Activated CD4-positive, alpha-beta T cell treated with anti-CD3 and anti-CD28 coated beads for 1 hour (primary cell): ENCODE measurements around the gene CSF1R.

ENCODE experiments used
- DNase-seq: peaks from one replicate; pipeline ENCODE4 v3.0.0-alpha.2; 2020

Gene CSF1R

GRCh38 chr5:150022681-150023080 lies 63.7 kb downstream of the CSF1R start:
- no peak for DNase-seq

- DNase-seq = no peak
These were observed 64.2 kb downstream of the CSF1R start for GRCh38 chr5:150022158-150022531.

DNA sequence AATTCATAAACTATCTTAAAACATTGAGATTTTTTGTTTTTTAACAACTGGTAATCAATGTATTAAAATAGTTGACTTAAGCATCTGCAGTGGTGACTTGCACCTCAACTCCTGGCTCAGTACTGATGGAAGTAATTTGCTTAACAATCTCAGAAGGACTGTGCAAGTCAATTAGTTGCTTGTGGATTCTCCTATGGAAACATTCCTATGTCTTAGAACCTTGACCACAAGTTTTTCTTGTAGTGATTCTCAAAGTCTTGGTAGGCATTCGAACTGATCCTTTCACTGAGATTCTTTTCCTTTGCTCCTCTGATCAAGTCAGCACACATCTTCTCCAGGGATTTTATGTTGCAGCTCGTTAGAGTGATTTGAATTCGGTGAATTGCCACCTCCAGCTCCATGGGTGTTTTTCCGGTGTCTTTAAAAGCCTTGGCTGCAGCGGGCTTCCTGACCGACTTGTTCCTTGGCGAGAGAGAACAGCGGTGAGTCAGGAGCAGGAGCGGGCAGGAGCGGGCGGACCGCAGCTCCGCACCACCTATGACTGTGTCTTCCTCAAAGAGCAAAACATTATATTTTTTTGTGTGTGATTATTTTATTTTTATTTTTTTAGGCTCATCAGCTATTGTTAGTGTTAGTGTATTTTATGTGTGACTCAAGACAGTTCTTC lies 64.7 kb downstream of the CSF1R start:
- DNase-seq = no peak

DNA sequence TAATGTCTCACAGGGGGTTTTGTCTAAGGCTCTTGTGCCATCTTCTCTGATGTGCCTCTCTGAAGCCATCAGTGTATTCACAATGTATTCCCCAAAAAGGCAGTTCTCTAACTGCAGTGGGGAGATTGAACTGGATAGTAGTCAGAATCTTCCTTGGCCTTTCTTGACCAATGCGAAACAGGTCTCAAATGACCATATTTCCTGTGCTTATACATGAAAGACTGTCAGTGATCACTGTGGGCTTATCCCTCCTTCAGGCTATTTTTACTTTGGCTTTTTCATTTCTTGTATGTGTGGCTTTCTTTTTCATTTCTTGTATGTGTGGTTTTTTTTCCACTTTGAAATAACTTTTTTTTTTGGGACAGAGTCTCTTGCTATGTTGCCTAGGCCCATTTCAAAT lies 66.1 kb downstream of the CSF1R start:
- no peak for DNase-seq

DNA sequence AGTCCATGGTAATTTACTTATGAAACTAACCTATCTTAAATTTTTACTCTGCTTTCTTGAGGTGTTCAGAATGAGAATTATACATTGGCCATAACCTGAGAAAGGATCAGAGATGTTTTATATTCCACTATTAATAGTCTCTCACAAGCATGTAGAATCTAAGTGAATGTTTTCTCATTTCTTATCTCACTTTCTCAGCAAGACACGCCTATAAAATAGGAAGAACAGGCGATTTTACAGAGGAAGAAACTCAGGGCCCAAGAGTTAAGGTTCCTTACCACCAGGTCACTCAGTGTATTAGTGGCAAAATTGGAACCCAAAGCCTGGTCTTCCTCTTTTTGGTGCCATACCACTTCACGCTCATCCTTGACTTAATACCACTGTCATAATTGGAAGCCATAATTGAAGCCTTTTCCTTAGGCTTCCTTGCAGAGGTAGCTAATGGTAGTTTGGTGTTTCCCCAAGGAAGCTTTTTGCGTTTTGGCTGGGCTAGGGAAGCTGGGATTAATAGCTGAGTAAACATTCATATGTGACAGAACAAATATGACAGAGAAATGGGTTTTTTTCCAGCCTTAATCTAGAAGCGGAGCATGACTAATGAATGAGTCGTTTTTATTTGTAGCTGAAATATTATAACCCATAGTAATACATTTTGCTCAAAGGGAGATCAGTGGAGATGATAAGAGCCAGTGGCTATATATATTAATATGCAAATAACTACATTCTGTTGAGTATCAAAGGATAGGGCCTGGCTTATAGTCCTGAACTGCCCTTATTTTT lies 68.9 kb downstream of the CSF1R start:
- DNase-seq = no peak

GRCh38 chr5:150016537-150016936 lies 69.8 kb downstream of the CSF1R start:
- DNase-seq = no peak

DNA sequence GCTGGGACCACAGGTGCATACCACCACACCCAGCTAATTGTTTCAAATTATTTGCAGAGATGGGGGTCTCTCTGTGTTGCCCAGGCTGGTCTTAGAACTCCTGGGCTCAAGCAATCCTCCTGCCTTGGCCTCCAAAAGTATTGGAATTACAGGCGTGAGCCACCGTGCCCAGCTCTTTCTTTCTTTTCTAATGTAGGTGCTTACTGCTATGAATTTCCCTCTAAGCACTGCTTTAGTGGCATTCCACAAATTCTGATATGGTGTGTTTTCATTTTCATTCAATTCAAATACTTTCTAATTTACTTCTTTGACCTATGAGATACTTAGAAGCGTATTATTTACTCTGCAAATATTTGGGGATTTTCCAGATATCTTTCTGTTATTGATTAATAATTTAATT lies 70.9 kb downstream of the CSF1R start:
- DNase-seq = no peak

- no peak for DNase-seq
These were observed 71.9 kb downstream of the CSF1R start for GRCh38 chr5:150014456-150014855.

DNA sequence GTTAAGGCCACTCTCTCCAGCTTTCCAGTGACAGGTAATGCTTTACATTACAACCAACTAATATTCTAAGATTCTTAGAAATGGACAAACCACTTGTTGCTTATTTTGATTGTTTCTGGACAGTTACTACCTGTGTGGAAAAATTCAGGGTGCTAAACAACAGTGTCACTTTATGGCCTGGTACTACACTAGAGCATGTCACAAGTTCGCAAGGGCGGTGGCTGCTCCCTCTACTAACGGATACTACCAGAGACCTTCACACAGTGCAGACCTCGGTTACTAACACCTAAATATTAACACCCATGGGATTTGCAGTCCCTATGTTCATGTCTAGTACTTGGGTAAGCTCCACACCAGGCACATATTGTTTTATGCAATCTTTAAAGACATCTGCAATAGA lies 72.4 kb downstream of the CSF1R start:
- no peak for DNase-seq

- DNase-seq = no peak
These were observed 76.5 kb downstream of the CSF1R start for GRCh38 chr5:150009671-150010387.

- DNase-seq = no peak
These were observed 79.3 kb downstream of the CSF1R start for GRCh38 chr5:150007050-150007449.

- no peak for DNase-seq
These were observed 80.0 kb downstream of the CSF1R start for GRCh38 chr5:150006318-150006717.
